Effector memory CD4-positive, alpha-beta T cell (primary cell): ENCODE measurements around the gene SSTR5.
"Not testable (repeated sequence)": the region's sequence is repeated elsewhere in the genome, so short reads cannot be mapped to it uniquely, and the experiment has no call there.

ENCODE experiments used
- DNase-seq, 3 donors: peaks; one replicate each; pipeline ENCODE4 v3.0.0-alpha.2; 2020
- H3K27ac ChIP-seq: 2 replicates; pipeline ENCODE4 v1.7.0; 2013; ENCODE audit warnings: mild to moderate bottlenecking, low read length, moderate library complexity; ENCODE audit not compliant: insufficient read depth, poor library complexity, severe bottlenecking
- H3K27me3 ChIP-seq: replicated peaks from 2 replicates; pipeline ENCODE4 v1.7.0; 2013; ENCODE audit warnings: mild to moderate bottlenecking, low read length; ENCODE audit not compliant: insufficient read depth, control insufficient read depth, poor library complexity, severe bottlenecking
- H3K36me3 ChIP-seq: 2 replicates; pipeline ENCODE4 v1.7.0; 2013; ENCODE audit warnings: mild to moderate bottlenecking, low read length, moderate library complexity; ENCODE audit not compliant: control insufficient read depth, insufficient read depth
- H3K4me1 ChIP-seq: 2 replicates; pipeline ENCODE4 v1.7.0; 2013; ENCODE audit warnings: low read length, mild to moderate bottlenecking; ENCODE audit not compliant: control insufficient read depth, insufficient read depth, poor library complexity, severe bottlenecking
- H3K4me3 ChIP-seq: 2 replicates; pipeline ENCODE4 v1.7.0; 2013; ENCODE audit warnings: low read length, low read depth, mild to moderate bottlenecking; ENCODE audit not compliant: insufficient read depth, poor library complexity, severe bottlenecking
- H3K9me3 ChIP-seq: 2 replicates; pipeline ENCODE4 v1.7.0; 2013; ENCODE audit warnings: mild to moderate bottlenecking, low read length, moderate library complexity; ENCODE audit not compliant: control insufficient read depth

Gene SSTR5

GRCh38 chr16:1079786-1080525 lies 7.4 kb downstream of the SSTR5 start:
- DNase-seq: no peak
- peaks cover 4% of the 10 kb centered on the region for H3K9me3 ChIP-seq
- no peak overlapping the region for H3K27ac ChIP-seq
- H3K36me3 ChIP-seq: no peaks in the 10 kb centered on the region
- no peak overlapping the region for H3K4me3 ChIP-seq
- H3K27me3 ChIP-seq: peaks cover 16% of the 10 kb centered on the region
- H3K4me1 ChIP-seq: no peaks in the 10 kb centered on the region

GRCh38 chr16:1080801-1081733 lies 8.5 kb downstream of the SSTR5 start:
- Histone ChIP-seq H3K4me1 (no peaks in the 10 kb centered on the region), H3K9me3 (peaks cover 5% of the 10 kb centered on the region), H3K36me3 (no peaks in the 10 kb centered on the region), H3K27ac (no peak overlapping the region), H3K4me3 (no peak overlapping the region), H3K27me3 (peaks cover 16% of the 10 kb centered on the region)
- no peak for DNase-seq

GRCh38 chr16:1081734-1082265 lies 9.3 kb downstream of the SSTR5 start:
- Histone ChIP-seq H3K4me3 (no peak overlapping the region), H3K27me3 (peaks cover 16% of the 10 kb centered on the region), H3K36me3 (no peaks in the 10 kb centered on the region), H3K27ac (no peak overlapping the region), H3K9me3 (peaks cover 5% of the 10 kb centered on the region), H3K4me1 (no peaks in the 10 kb centered on the region)
- DNase-seq: no peak

- H3K9me3 ChIP-seq: peaks cover 5% of the 10 kb centered on the region
- DNase-seq: no peak
- no peaks in the 10 kb centered on the region for H3K36me3 ChIP-seq
- H3K4me1 ChIP-seq: no peaks in the 10 kb centered on the region
- peaks cover 16% of the 10 kb centered on the region for H3K27me3 ChIP-seq
- H3K27ac ChIP-seq: no peak overlapping the region
- no peak overlapping the region for H3K4me3 ChIP-seq
Observed at GRCh38 chr16:1082266-1082951, 9.9 kb downstream of the SSTR5 start.

GRCh38 chr16:1082952-1083675 lies 10.6 kb downstream of the SSTR5 start:
- Histone ChIP-seq H3K4me3 (no peak overlapping the region), H3K27ac (no peak overlapping the region), H3K36me3 (no peaks in the 10 kb centered on the region), H3K4me1 (no peaks in the 10 kb centered on the region), H3K27me3 (peaks cover 16% of the 10 kb centered on the region), H3K9me3 (peaks cover 5% of the 10 kb centered on the region)
- no peak for DNase-seq

GRCh38 chr16:1084971-1085370 lies 12.4 kb downstream of the SSTR5 start:
- Histone ChIP-seq H3K27me3 (peaks cover 21% of the 10 kb centered on the region), H3K4me1 (no peaks in the 10 kb centered on the region), H3K4me3 (no peak overlapping the region), H3K36me3 (no peaks in the 10 kb centered on the region), H3K9me3 (peaks cover 5% of the 10 kb centered on the region), H3K27ac (no peak overlapping the region)
- no peak for DNase-seq

- H3K27me3 ChIP-seq: peaks cover 15% of the 10 kb centered on the region
- H3K4me3 ChIP-seq, H3K36me3 ChIP-seq, H3K9me3 ChIP-seq, DNase-seq, H3K4me1 ChIP-seq, H3K27ac ChIP-seq: not testable (repeated sequence)
Observed at GRCh38 chr16:1086443-1086842, 13.9 kb downstream of the SSTR5 start.

- H3K27me3 ChIP-seq: peaks cover 5% of the 10 kb centered on the region
- H3K4me3 ChIP-seq: no peak overlapping the region
- peaks cover 5% of the 10 kb centered on the region for H3K9me3 ChIP-seq
- no peaks in the 10 kb centered on the region for H3K4me1 ChIP-seq
- no peak overlapping the region for H3K27ac ChIP-seq
- DNase-seq: no peak
- H3K36me3 ChIP-seq: no peaks in the 10 kb centered on the region
Observed at GRCh38 chr16:1088295-1089170, 16.0 kb downstream of the SSTR5 start.

GRCh38 chr16:1089439-1089821 lies 16.9 kb downstream of the SSTR5 start:
- Histone ChIP-seq H3K9me3 (peaks cover 5% of the 10 kb centered on the region), H3K27ac (no peak overlapping the region), H3K4me3 (no peak overlapping the region), H3K36me3 (no peaks in the 10 kb centered on the region), H3K4me1 (no peaks in the 10 kb centered on the region), H3K27me3 (peaks cover 5% of the 10 kb centered on the region)
- no peak for DNase-seq
